HEK293 (cell line): ENCODE data around the gene MAGI2.

Source experiments
- CTCF ChIA-PET: fragments of 350-600 bp; formaldehyde crosslinking; extraction: SDS; loops from one replicate; lab custom pipeline; 2021; ENCODE audit warnings: antibody characterized with exemption; lab: Yijun Ruan, JAX
- POLR2A ChIA-PET: fragments of 300-600 bp; formaldehyde crosslinking; extraction: SDS; loops from one replicate; lab custom pipeline; 2020; ENCODE audit warnings: antibody characterized with exemption, inconsistent platforms; lab: Yijun Ruan, JAX
- H3K27ac ChIP-seq: fragments of 200-500 bp; sonication (Bioruptor generic); 2 replicates; pipeline ENCODE4 v1.5.1; 2014; ENCODE audit warnings: low read depth, low read length, control low read depth, inconsistent platforms; ENCODE audit errors: extremely low read depth
- H3K36me3 ChIP-seq, 2 experiments: fragments of 200-500 bp in 1 of 2; sonication (Bioruptor generic) in 1 of 2; 1 replicate in 1 of 2; 2 replicates in 1 of 2; pipeline ENCODE4 v1.5.1; 2014 to 2017; ENCODE audit warnings: inconsistent platforms in 2 of 2, low read length in 2 of 2; ENCODE audit not compliant: control insufficient read depth in 2 of 2, insufficient read depth in 1 of 2
- H3K4me1 ChIP-seq: fragments of 200-500 bp; sonication (Bioruptor generic); 2 replicates; pipeline ENCODE4 v1.5.1; 2014; ENCODE audit warnings: mild to moderate bottlenecking, low read length, inconsistent platforms; ENCODE audit not compliant: control insufficient read depth, insufficient read depth
- H3K4me3 ChIP-seq: 2 replicates; pipeline ENCODE4 v1.5.1; 2011; ENCODE audit warnings: low read depth, mild to moderate bottlenecking, control low read depth, low read length, moderate library complexity
- H3K9me3 ChIP-seq: fragments of 200-500 bp; sonication (Bioruptor generic); 2 replicates; pipeline ENCODE4 v1.5.1; 2014; ENCODE audit warnings: low read depth, low read length, inconsistent platforms; ENCODE audit not compliant: control insufficient read depth, insufficient read depth
- AEBP2 ChIP-seq: fragments of 450-650 bp; formaldehyde crosslinking; IDR thresholded peaks from 2 replicates; pipeline ENCODE4 v1.5.1; 2016; ENCODE audit warnings: missing biosample characterization, missing genetic modification characterization, borderline replicate concordance
- OSR2 ChIP-seq: fragments of 450-650 bp; formaldehyde crosslinking; IDR thresholded peaks from 2 replicates; pipeline ENCODE4 v1.5.1; 2016; ENCODE audit warnings: missing biosample characterization, missing genetic modification characterization
- OVOL3 ChIP-seq: fragments of 450-650 bp; formaldehyde crosslinking; IDR thresholded peaks from 2 replicates; pipeline ENCODE4 v1.5.1; 2016; ENCODE audit warnings: missing biosample characterization, missing genetic modification characterization
- SALL2 ChIP-seq: fragments of 450-650 bp; formaldehyde crosslinking; IDR thresholded peaks from 2 replicates; pipeline ENCODE4 v1.5.0; 2017; ENCODE audit warnings: missing biosample characterization, mild to moderate bottlenecking, missing genetic modification characterization, borderline replicate concordance
- TSHZ1 ChIP-seq: fragments of 450-650 bp; formaldehyde crosslinking; IDR thresholded peaks from 2 replicates; pipeline ENCODE4 v1.5.1; 2016; ENCODE audit warnings: missing biosample characterization, missing genetic modification characterization, borderline replicate concordance
- ZBTB7A ChIP-seq: fragments of 450-650 bp; formaldehyde crosslinking; IDR thresholded peaks from 2 replicates; pipeline ENCODE4 v1.5.1; 2016; ENCODE audit warnings: low read depth, missing biosample characterization, missing genetic modification characterization
- ZNF16 ChIP-seq: fragments of 450-650 bp; formaldehyde crosslinking; IDR thresholded peaks from 2 replicates; pipeline ENCODE4 v1.5.1; 2016; ENCODE audit warnings: low read depth, missing biosample characterization, missing genetic modification characterization
- ZNF169 ChIP-seq: fragments of 450-650 bp; formaldehyde crosslinking; IDR thresholded peaks from 2 replicates; pipeline ENCODE4 v1.5.1; 2016; ENCODE audit warnings: missing biosample characterization, missing genetic modification characterization
- ZNF19 ChIP-seq: fragments of 450-650 bp; formaldehyde crosslinking; IDR thresholded peaks from 2 replicates; pipeline ENCODE4; 2016; ENCODE audit warnings: missing biosample characterization, missing genetic modification characterization, low read depth
- ZNF202 ChIP-seq: fragments of 450-650 bp; formaldehyde crosslinking; IDR thresholded peaks from 2 replicates; pipeline ENCODE4 v1.5.1; 2016; ENCODE audit warnings: missing biosample characterization, missing genetic modification characterization, borderline replicate concordance
- ZNF214 ChIP-seq: fragments of 450-650 bp; formaldehyde crosslinking; IDR thresholded peaks from 2 replicates; pipeline ENCODE4 v1.5.1; 2017; ENCODE audit warnings: missing biosample characterization, mild to moderate bottlenecking, missing genetic modification characterization, borderline replicate concordance
- ZNF274 ChIP-seq, 2 experiments: fragments of 200-500 bp in 1 of 2; fragments of 450-650 bp in 1 of 2; sonication (Bioruptor generic) in 1 of 2; formaldehyde crosslinking in 1 of 2; IDR thresholded peaks; 2 replicates each; pipeline versions ENCODE4 v1.5.1 to v1.6.1; 2014 to 2016; ENCODE audit warnings: borderline replicate concordance in 1 of 2, inconsistent platforms in 1 of 2, low read length in 1 of 2, missing biosample characterization in 1 of 2, missing genetic modification characterization in 1 of 2
- ZNF324 ChIP-seq: fragments of 450-650 bp; formaldehyde crosslinking; IDR thresholded peaks from 2 replicates; pipeline ENCODE4 v1.5.1; 2016; ENCODE audit warnings: missing biosample characterization, missing genetic modification characterization
- ZNF449 ChIP-seq: fragments of 450-650 bp; formaldehyde crosslinking; IDR thresholded peaks from 2 replicates; pipeline ENCODE4 v1.5.1; 2017; ENCODE audit warnings: missing biosample characterization, mild to moderate bottlenecking, missing genetic modification characterization, moderate library complexity
- ZNF510 ChIP-seq: fragments of 450-650 bp; formaldehyde crosslinking; IDR thresholded peaks from 2 replicates; pipeline ENCODE4 v1.5.1; 2018; ENCODE audit warnings: mild to moderate bottlenecking, missing genetic modification characterization, missing biosample characterization; ENCODE audit not compliant: insufficient replicate concordance
- ZNF571 ChIP-seq: fragments of 450-650 bp; formaldehyde crosslinking; IDR thresholded peaks from 2 replicates; pipeline ENCODE4 v1.5.0; 2017; ENCODE audit warnings: missing biosample characterization, missing genetic modification characterization
- ZNF600 ChIP-seq: fragments of 450-650 bp; formaldehyde crosslinking; IDR thresholded peaks from 2 replicates; pipeline ENCODE4 v1.5.1; 2016; ENCODE audit warnings: missing biosample characterization, missing genetic modification characterization
- ZNF624 ChIP-seq: fragments of 450-650 bp; formaldehyde crosslinking; IDR thresholded peaks from 2 replicates; pipeline ENCODE4 v1.5.1; 2017; ENCODE audit warnings: missing biosample characterization, missing genetic modification characterization
- ZNF660 ChIP-seq: fragments of 450-650 bp; IDR thresholded peaks from 2 replicates; pipeline ENCODE4 v1.5.1; 2018; ENCODE audit warnings: missing biosample characterization, mild to moderate bottlenecking, missing genetic modification characterization
- ZNF670 ChIP-seq: fragments of 450-650 bp; formaldehyde crosslinking; IDR thresholded peaks from 2 replicates; pipeline ENCODE4 v1.5.1; 2016; ENCODE audit warnings: missing biosample characterization, missing genetic modification characterization, low read depth
- ZNF777 ChIP-seq: fragments of 450-650 bp; formaldehyde crosslinking; IDR thresholded peaks from 2 replicates; pipeline ENCODE4 v1.5.1; 2017; ENCODE audit warnings: missing biosample characterization, missing genetic modification characterization, borderline replicate concordance
- ZNF785 ChIP-seq: fragments of 450-650 bp; formaldehyde crosslinking; IDR thresholded peaks from 2 replicates; pipeline ENCODE4 v1.5.1; 2016; ENCODE audit warnings: missing biosample characterization, missing genetic modification characterization
- ZSCAN30 ChIP-seq: fragments of 450-650 bp; IDR thresholded peaks from 2 replicates; pipeline ENCODE4 v1.5.1; 2018; ENCODE audit warnings: missing biosample characterization, mild to moderate bottlenecking, missing genetic modification characterization, moderate library complexity

Gene MAGI2

GRCh38 chr7:79245623-79246249, 207.7 kb downstream of the MAGI2 start:
- no peaks in the 10 kb centered on the region; the same call in 1 of the 2 replicates for H3K9me3 ChIP-seq
- no peaks in the 10 kb centered on the region for H3K4me1 ChIP-seq
- TF ChIP-seq ZNF19 (tag by site-specific recombination), result no peak
- TF ChIP-seq, all 188 proteins: peak for 0
- no peak overlapping the region for H3K4me3 ChIP-seq
- H3K27ac ChIP-seq, result no peak overlapping the region
- ChIA-PET CTCF (interaction anchor here (0.6 kb wide), 1 partner anchor 601 kb away, joined by 6 read pairs; no protein-coding TSS in a partner anchor), POLR2A (no interaction called here)
- H3K36me3 ChIP-seq, result no peaks in the 10 kb centered on the region

- H3K9me3 ChIP-seq, result no peaks in the 10 kb centered on the region; the same call in 1 of the 2 replicates
- TF ChIP-seq ZNF660, result no peak
- no peak for TF ChIP-seq SALL2 (tag by site-specific recombination)
- no peak for TF ChIP-seq ZNF214 (tag by site-specific recombination)
- no peak for TF ChIP-seq OSR2 (tag by site-specific recombination)
- no peak for TF ChIP-seq ZNF600 (tag by site-specific recombination)
- no peak for TF ChIP-seq ZNF785 (tag by site-specific recombination)
- no peak for TF ChIP-seq ZBTB7A (tag by site-specific recombination)
These were observed 209.0 kb downstream of the MAGI2 start for GRCh38 chr7:79244482-79244881.

GRCh38 chr7:79241288-79242060, 212.0 kb downstream of the MAGI2 start:
- CTCF ChIA-PET, result no interaction called here
- TF ChIP-seq ZNF169 (tag by site-specific recombination) (no peak), ZNF449 (tag by site-specific recombination) (no peak), ZNF571 (tag by site-specific recombination) (no peak), ZNF510 (tag by site-specific recombination) (no peak), OVOL3 (no peak), ZNF324 (no peak), ZNF624 (tag by site-specific recombination) (no peak), AEBP2 (no peak), ZNF202 (tag by site-specific recombination) (no peak), ZSCAN30 (tag by site-specific recombination) (no peak), ZNF670 (tag by site-specific recombination) (no peak), TSHZ1 (tag by site-specific recombination) (no peak), ZNF16 (no peak), ZNF274 (IDR thresholded peaks at IDR 0.05; ENCODE audit: low read length) (no peak), ZNF274 (tag by site-specific recombination; IDR thresholded peaks at IDR 0.05; ENCODE audit: borderline replicate concordance) (no peak), ZNF777 (tag by site-specific recombination) (no peak)
- POLR2A ChIA-PET, result no interaction called here

More at GRCh38 chr7:79244482-79244881, 209.0 kb downstream of the MAGI2 start:
- CTCF ChIA-PET, result no interaction called here
- POLR2A ChIA-PET, result no interaction called here
- H3K27ac ChIP-seq, result no peak overlapping the region
- no peak overlapping the region for H3K4me3 ChIP-seq
- no peaks in the 10 kb centered on the region for H3K36me3 ChIP-seq
- H3K4me1 ChIP-seq, result no peaks in the 10 kb centered on the region

More at GRCh38 chr7:79241288-79242060, 212.0 kb downstream of the MAGI2 start:
- no peak overlapping the region for H3K4me3 ChIP-seq
- H3K27ac ChIP-seq, result no peak overlapping the region
- H3K36me3 ChIP-seq, result no peaks in the 10 kb centered on the region
- no peaks in the 10 kb centered on the region; the same call in 1 of the 2 replicates for H3K9me3 ChIP-seq
- no peaks in the 10 kb centered on the region for H3K4me1 ChIP-seq
